SK-N-SH (cell line): ENCODE results near the gene ACVR1C. TPM values are rescaled to one million over a fixed set of nuclear protein-coding genes. Genes with fewer than 3 reads are reported as not detected.
A peak's percentile ranks its signal among the peaks of the same experiment; 100 is the strongest.

Experiments
- CTCF ChIA-PET: fragments of 300-600, 350-600 bp; formaldehyde crosslinking; extraction: SDS; loops from one replicate; lab custom pipeline; 2021; lab: Yijun Ruan, JAX
- POLR2A ChIA-PET: fragments of 350-600 bp; sonication (Branson Sonifier 250); formaldehyde crosslinking; extraction: SDS; loops from one replicate; lab custom pipeline; 2020; ENCODE audit warnings: antibody characterized with exemption, inconsistent platforms; lab: Yijun Ruan, JAX
- DNase-seq: peaks from one replicate; pipeline ENCODE4 v3.0.0; 2012
- H2AFZ ChIP-seq: fragments of 200-600 bp; sonication (generic); 2 replicates; pipeline ENCODE4 v1.8.1; 2016; ENCODE audit warnings: antibody characterized with exemption, mild to moderate bottlenecking, low read depth
- H3F3A ChIP-seq: fragments of 200-600 bp; sonication (generic); replicated peaks from 2 replicates; pipeline ENCODE3; 2016; ENCODE audit warnings: antibody characterized with exemption, mild to moderate bottlenecking; ENCODE audit not compliant: insufficient read depth
- H3K27ac ChIP-seq, 2 experiments: fragments of 200-500 bp in 1 of 2; fragments of 200-600 bp in 1 of 2; sonication (Bioruptor generic) in 1 of 2; sonication (generic), shearing (Covaris generic) in 1 of 2; 2 replicates each; pipeline versions ENCODE4 v1.5.1 to v1.6.1; 2014 to 2016; ENCODE audit warnings: low read depth in 2 of 2, inconsistent platforms in 1 of 2, low read length in 1 of 2, mild to moderate bottlenecking in 1 of 2, mixed read lengths in 1 of 2
- H3K27me3 ChIP-seq: fragments of 200-600 bp; sonication (generic), shearing (Covaris generic); 2 replicates; pipeline ENCODE4 v1.6.1; 2016; ENCODE audit warnings: mixed run types; ENCODE audit not compliant: insufficient read depth
- H3K36me3 ChIP-seq, 2 experiments: fragments of 200-500 bp in 1 of 2; fragments of 200-600 bp in 1 of 2; sonication (Bioruptor generic) in 1 of 2; sonication (generic) in 1 of 2; replicated peaks in 1 of 2; 2 replicates each; pipeline versions ENCODE3 to v1.5.1; 2014 to 2016; ENCODE audit warnings: low read length in 1 of 2, mild to moderate bottlenecking in 1 of 2; ENCODE audit not compliant: insufficient read depth in 2 of 2, control insufficient read depth in 1 of 2
- H3K4me1 ChIP-seq, 2 experiments: fragments of 200-500 bp in 1 of 2; fragments of 200-600 bp in 1 of 2; sonication (Bioruptor generic) in 1 of 2; sonication (generic), shearing (Covaris generic) in 1 of 2; 2 replicates each; pipeline versions ENCODE4 v1.5.1 to v1.6.1; 2014 to 2016; ENCODE audit warnings: low read depth in 1 of 2, low read length in 1 of 2, mixed run types in 1 of 2; ENCODE audit not compliant: insufficient read depth in 2 of 2, control insufficient read depth in 1 of 2
- H3K4me2 ChIP-seq: fragments of 200-600 bp; sonication (generic), shearing (Covaris generic); 2 replicates; pipeline ENCODE4 v1.6.1; 2017; ENCODE audit warnings: mixed run types
- H3K4me3 ChIP-seq, 2 experiments: fragments of 200-500 bp in 1 of 2; fragments of 200-600 bp in 1 of 2; sonication (Bioruptor generic) in 1 of 2; sonication (generic), shearing (Covaris generic) in 1 of 2; 2 replicates each; pipeline versions ENCODE4 v1.5.1 to v1.8.1; 2014 to 2016; ENCODE audit warnings: low read depth in 2 of 2, inconsistent platforms in 1 of 2, low read length in 1 of 2, mild to moderate bottlenecking in 1 of 2, mixed read lengths in 1 of 2, moderate library complexity in 1 of 2
- H3K79me2 ChIP-seq: fragments of 200-600 bp; sonication (generic); 2 replicates; pipeline ENCODE4 v1.8.1; 2017; ENCODE audit warnings: mild to moderate bottlenecking; ENCODE audit not compliant: insufficient read depth
- H3K9ac ChIP-seq: fragments of 200-600 bp; sonication (generic); 2 replicates; pipeline ENCODE4 v1.6.1; 2017; ENCODE audit warnings: mixed run types
- H3K9me2 ChIP-seq: fragments of 200-600 bp; sonication (generic); 2 replicates; pipeline ENCODE4 v1.6.1; 2017; ENCODE audit warnings: mixed run types
- H3K9me3 ChIP-seq: fragments of 200-600 bp; sonication (generic); 2 replicates; pipeline ENCODE4 v1.6.1; 2017; ENCODE audit warnings: mixed run types, mild to moderate bottlenecking, moderate library complexity
- H4K20me1 ChIP-seq: fragments of 200-600 bp; sonication (generic); 2 replicates; pipeline ENCODE4 v1.6.1; 2017; ENCODE audit warnings: mild to moderate bottlenecking, mixed run types; ENCODE audit not compliant: insufficient read depth
- EZH2phosphoT487 ChIP-seq: fragments of 200-600 bp; sonication (generic); IDR thresholded peaks from 2 replicates; pipeline ENCODE4 v1.6.1; 2017; ENCODE audit warnings: low read depth, mixed run types, mild to moderate bottlenecking, antibody characterized with exemption, moderate library complexity, borderline replicate concordance
- FOSL2 ChIP-seq: IDR thresholded peaks from 2 replicates; pipeline ENCODE4 v1.4.0; 2012; ENCODE audit warnings: low read depth, mild to moderate bottlenecking, moderate library complexity, borderline replicate concordance
- GATA2 ChIP-seq: sonication (generic); formaldehyde crosslinking; IDR thresholded peaks from 2 replicates; pipeline ENCODE4 v1.5.0; 2020; ENCODE audit warnings: mild to moderate bottlenecking, missing genetic modification reagents
- IRF3 ChIP-seq: fragments of 150-350 bp; IDR thresholded peaks from 2 replicates; pipeline ENCODE4 v1.6.1; 2016; ENCODE audit warnings: mild to moderate bottlenecking, low read depth, low read length
- MAX ChIP-seq: IDR thresholded peaks from 2 replicates; pipeline ENCODE4 v1.4.0; 2012; ENCODE audit warnings: low read depth
- MEF2A ChIP-seq: IDR thresholded peaks from 2 replicates; pipeline ENCODE4 v1.4.0; 2012; ENCODE audit warnings: low read depth, borderline replicate concordance
- NRF1 ChIP-seq: IDR thresholded peaks from 2 replicates; pipeline ENCODE4 v1.6.1; 2012; ENCODE audit warnings: low read depth, mild to moderate bottlenecking, low read length
- RCOR1 ChIP-seq: fragments of 150-350 bp; IDR thresholded peaks from 2 replicates; pipeline ENCODE4 v1.6.1; 2017; ENCODE audit warnings: antibody characterized with exemption, low read length
- RFX5 ChIP-seq: IDR thresholded peaks from 2 replicates; pipeline ENCODE4 v1.6.1; 2012; ENCODE audit warnings: mild to moderate bottlenecking, improper control_type of control experiment, low read length
- TCF12 ChIP-seq: IDR thresholded peaks from 2 replicates; pipeline ENCODE4 v1.4.0; 2012
- USF1 ChIP-seq: IDR thresholded peaks from 2 replicates; pipeline ENCODE4 v1.4.0; 2012; ENCODE audit warnings: low read depth, borderline replicate concordance
- USF2 ChIP-seq: fragments of 150-350 bp; IDR thresholded peaks from 2 replicates; pipeline ENCODE4 v1.6.1; 2017; ENCODE audit warnings: antibody characterized with exemption, low read length, low read depth, borderline replicate concordance
- YY1 ChIP-seq: IDR thresholded peaks from 2 replicates; pipeline ENCODE4 v1.4.0; 2012; ENCODE audit warnings: low read depth, mild to moderate bottlenecking
- WGBS: methylation state at CpG from one replicate; pipeline ENCODE4 v1.1.6; 2017; ENCODE audit warnings: low lambda C conversion rate; 5-methylcytosine and 5-hydroxymethylcytosine counted together
- polyA plus RNA-seq, 3 experiments: library from polyadenylated mRNA; depleted of rRNA; stranded (reverse); fragments of >200 nt; gene quantifications; 2 replicates each; pipeline ENCODE4 v1.2.3, GENCODE V29; 2012

Gene ACVR1C
- polyA plus RNA-seq, 1 of the 3 experiments (the other 2 are of a cell fraction), result 0.03 TPM

- no peak overlapping the region for H3K9ac ChIP-seq
- TF ChIP-seq USF1, result no peak
- peak; percentile 44; the same call in 1 of the 2 replicates for TF ChIP-seq TCF12
- TF ChIP-seq MEF2A, result no peak
- TF ChIP-seq FOSL2, result peak; percentile 19; the same call in 1 of the 2 replicates
- H2AFZ ChIP-seq, result no peak overlapping the region
- H3K27me3 ChIP-seq, result peaks cover 9% of the 10 kb centered on the region; the same call in 1 of the 2 replicates
- WGBS, result 11% methylated on average over 1 of the region's 1 CpG
- H3K9me3 ChIP-seq, result no peaks in the 10 kb centered on the region
- no peak overlapping the region for H3K4me2 ChIP-seq
- H3F3A ChIP-seq, result no peaks in the 10 kb centered on the region
- H3K9me2 ChIP-seq, result no peaks in the 10 kb centered on the region
- H3K36me3 ChIP-seq, result no peaks in the 10 kb centered on the region
- no peak overlapping the region for H3K27ac ChIP-seq
- DNase-seq, result no peak
- H3K4me1 ChIP-seq, result no peaks in the 10 kb centered on the region
- no peak overlapping the region for H3K4me3 ChIP-seq
- ChIA-PET POLR2A (no interaction called here), CTCF (interaction anchor here (0.9 to 1.9 kb wide), 2 partner anchors 8 to 23 kb away, joined by 3 to 13 read pairs; partner anchors contain the start of gene ACVR1C)
- H4K20me1 ChIP-seq, result no peaks in the 10 kb centered on the region
- no peaks in the 10 kb centered on the region for H3K79me2 ChIP-seq
Measured at GRCh38 chr2:157620956-157621355, 7.7 kb downstream of the ACVR1C start.

GRCh38 chr2:157611726-157612125 lies 16.9 kb downstream of the ACVR1C start:
- Histone ChIP-seq H3K79me2 (no peaks in the 10 kb centered on the region), H3K9me3 (no peaks in the 10 kb centered on the region), H3K27me3 (no peaks in the 10 kb centered on the region), H4K20me1 (no peaks in the 10 kb centered on the region), H3K4me1 (no peaks in the 10 kb centered on the region), H3K9me2 (no peaks in the 10 kb centered on the region), H3K27ac (no peak overlapping the region), H3K4me2 (no peak overlapping the region), H3F3A (no peaks in the 10 kb centered on the region), H3K36me3 (no peaks in the 10 kb centered on the region), H2AFZ (no peak overlapping the region), H3K4me3 (no peak overlapping the region), H3K9ac (no peak overlapping the region)
- CTCF ChIA-PET, result interaction anchor here (1.9 kb wide), 1 partner anchor 17 kb away, joined by 14 read pairs; the partner anchor contains the start of gene ACVR1C
- POLR2A ChIA-PET, result no interaction called here
- no peak for DNase-seq
- TF ChIP-seq FOSL2 (no peak), IRF3 (no peak), NRF1 (no peak), EZH2phosphoT487 (no peak), YY1 (no peak), RCOR1 (no peak), USF2 (no peak), GATA2 (CRISPR knock-in tag) (no peak), MAX (no peak), RFX5 (no peak)
